Measurements from ENCODE around the gene TSPAN18. TPM values are rescaled to one million over a fixed set of nuclear protein-coding genes. Genes with fewer than 3 reads are reported as not detected.

Gene TSPAN18
- total RNA-seq, 1 experiment from 2014 or later, result 18.3 TPM

GRCh38 chr11:44818110-44818509, 91.3 kb downstream of the TSPAN18 start (continued):
- TF ChIP-seq REST (IDR thresholded peaks at IDR 0.05; ENCODE audit: low read depth), result no peak
- no peak for TF ChIP-seq ELF1 (IDR thresholded peaks at IDR 0.05; ENCODE audit: borderline replicate concordance, low read depth)

- no peak for DNase-seq (ENCODE audit: low read depth, low spot score)
- no peaks in the 10 kb centered on the region; a peak in 1 of 4 replicates for H3K9me3 ChIP-seq (ENCODE audit: control insufficient read depth in 1 of 2, insufficient read depth in 1 of 2, low read depth in 1 of 2, low read length in 2 of 2)
- no peaks in the 10 kb centered on the region for H3K36me3 ChIP-seq (ENCODE audit: control insufficient read depth in 1 of 2, insufficient read depth in 2 of 2, low read length in 2 of 2)
- H3K4me3 ChIP-seq (replicated peaks in 1 of 2; ENCODE audit: low read depth in 1 of 2, low read length in 2 of 2), result no peak overlapping the region
- no peak for ATAC-seq
- POLR2A ChIA-PET, result no interaction called here
- no peaks in the 10 kb centered on the region for H4K20me1 ChIP-seq (ENCODE audit: insufficient read depth)
- CTCF ChIA-PET, result no interaction called here
- no peaks in the 10 kb centered on the region for H3K27me3 ChIP-seq (ENCODE audit: insufficient read depth, low read length)
- H2AFZ ChIP-seq (ENCODE audit: low read depth, low read length, poor library complexity, severe bottlenecking), result no peak overlapping the region
- no peak overlapping the region for H3K9ac ChIP-seq (ENCODE audit: low read length)
- no peaks in the 10 kb centered on the region for H3K79me2 ChIP-seq (ENCODE audit: insufficient read depth, low read length)
- H3K4me2 ChIP-seq (ENCODE audit: low read length), result no peak overlapping the region
- intact Hi-C loops (cut with micrococcal nuclease), result no loop called here
- RAD21 ChIA-PET (ENCODE audit: low non-redundant PET in 1 of 2, low total read pairs in 2 of 2, uncharacterized antibody in 2 of 2, unreplicated experiment in 2 of 2), result no interaction called here
- no TSS peak for BruUV-seq (replicated peaks)
- H3K9me2 ChIP-seq (ENCODE audit: insufficient read depth), result no peaks in the 10 kb centered on the region
- no peaks in the 10 kb centered on the region for H3K4me1 ChIP-seq (ENCODE audit: control insufficient read depth in 1 of 2, insufficient read depth in 2 of 2, low read length in 2 of 2)
- H3K27ac ChIP-seq (ENCODE audit: low read depth, low read length), result no peak overlapping the region
- TF ChIP-seq ELF1 (IDR thresholded peaks at IDR 0.05; ENCODE audit: borderline replicate concordance, low read depth) (no peak), CEBPB (IDR thresholded peaks at IDR 0.05; ENCODE audit: low read depth) (no peak), ZFX (IDR thresholded peaks at IDR 0.05) (no peak), JUND (IDR thresholded peaks at IDR 0.05) (no peak), ZNF274 (IDR thresholded peaks at IDR 0.05; ENCODE audit: low read depth, low read length) (no peak), POLR2AphosphoS5 (IDR thresholded peaks at IDR 0.05; ENCODE audit: low read depth, low read length) (no peak), CTCF (IDR thresholded peaks at IDR 0.05 in 2 of 3, conservative IDR thresholded peaks at IDR 0.05 in 1 of 3; ENCODE audit: borderline replicate concordance in 1 of 3, insufficient read depth in 1 of 3, low read depth in 2 of 3, low read length in 2 of 3) (no peak), SIN3A (IDR thresholded peaks at IDR 0.05; ENCODE audit: low read depth) (no peak), TCF7L2 (IDR thresholded peaks at IDR 0.05; ENCODE audit: borderline replicate concordance, extremely low read depth, insufficient read depth, insufficient read length) (no peak), SP1 (IDR thresholded peaks at IDR 0.05; ENCODE audit: low read depth) (no peak), RAD21 (IDR thresholded peaks at IDR 0.05; ENCODE audit: low read depth) (no peak), CBX3 (IDR thresholded peaks at IDR 0.05; ENCODE audit: low read depth) (no peak), YY1 (IDR thresholded peaks at IDR 0.05; ENCODE audit: extremely low read depth, insufficient replicate concordance, low read depth, low read length) (no peak), FOSL1 (IDR thresholded peaks at IDR 0.05; ENCODE audit: low read depth) (no peak), ZBTB33 (IDR thresholded peaks at IDR 0.05; ENCODE audit: extremely low read depth, insufficient replicate concordance, low read length) (no peak), SRF (IDR thresholded peaks at IDR 0.05; ENCODE audit: low read depth) (no peak)
These were observed 92.6 kb downstream of the TSPAN18 start for GRCh38 chr11:44819346-44819745.

Measured in HCT116 (cell line).